SK-N-SH (cell line): ENCODE results near the gene TRIM44. TPM values are rescaled to one million over a fixed set of nuclear protein-coding genes. Genes with fewer than 3 reads are reported as not detected.

Source experiments
- CTCF ChIA-PET: fragments of 300-600, 350-600 bp; formaldehyde crosslinking; extraction: SDS; loops from one replicate; lab custom pipeline; 2021; lab: Yijun Ruan, JAX
- POLR2A ChIA-PET: fragments of 350-600 bp; sonication (Branson Sonifier 250); formaldehyde crosslinking; extraction: SDS; loops from one replicate; lab custom pipeline; 2020; ENCODE audit warnings: antibody characterized with exemption, inconsistent platforms; lab: Yijun Ruan, JAX
- DNase-seq: peaks from one replicate; pipeline ENCODE4 v3.0.0; 2012
- H2AFZ ChIP-seq: fragments of 200-600 bp; sonication (generic); 2 replicates; pipeline ENCODE4 v1.8.1; 2016; ENCODE audit warnings: antibody characterized with exemption, mild to moderate bottlenecking, low read depth
- H3F3A ChIP-seq: fragments of 200-600 bp; sonication (generic); replicated peaks from 2 replicates; pipeline ENCODE3; 2016; ENCODE audit warnings: antibody characterized with exemption, mild to moderate bottlenecking; ENCODE audit not compliant: insufficient read depth
- H3K27ac ChIP-seq, 2 experiments: fragments of 200-500 bp in 1 of 2; fragments of 200-600 bp in 1 of 2; sonication (Bioruptor generic) in 1 of 2; sonication (generic), shearing (Covaris generic) in 1 of 2; 2 replicates each; pipeline versions ENCODE4 v1.5.1 to v1.6.1; 2014 to 2016; ENCODE audit warnings: low read depth in 2 of 2, inconsistent platforms in 1 of 2, low read length in 1 of 2, mild to moderate bottlenecking in 1 of 2, mixed read lengths in 1 of 2
- H3K27me3 ChIP-seq: fragments of 200-600 bp; sonication (generic), shearing (Covaris generic); 2 replicates; pipeline ENCODE4 v1.6.1; 2016; ENCODE audit warnings: mixed run types; ENCODE audit not compliant: insufficient read depth
- H3K36me3 ChIP-seq, 2 experiments: fragments of 200-500 bp in 1 of 2; fragments of 200-600 bp in 1 of 2; sonication (Bioruptor generic) in 1 of 2; sonication (generic) in 1 of 2; replicated peaks in 1 of 2; 2 replicates each; pipeline versions ENCODE3 to v1.5.1; 2014 to 2016; ENCODE audit warnings: low read length in 1 of 2, mild to moderate bottlenecking in 1 of 2; ENCODE audit not compliant: insufficient read depth in 2 of 2, control insufficient read depth in 1 of 2
- H3K4me1 ChIP-seq, 2 experiments: fragments of 200-500 bp in 1 of 2; fragments of 200-600 bp in 1 of 2; sonication (Bioruptor generic) in 1 of 2; sonication (generic), shearing (Covaris generic) in 1 of 2; 2 replicates each; pipeline versions ENCODE4 v1.5.1 to v1.6.1; 2014 to 2016; ENCODE audit warnings: low read depth in 1 of 2, low read length in 1 of 2, mixed run types in 1 of 2; ENCODE audit not compliant: insufficient read depth in 2 of 2, control insufficient read depth in 1 of 2
- H3K4me2 ChIP-seq: fragments of 200-600 bp; sonication (generic), shearing (Covaris generic); 2 replicates; pipeline ENCODE4 v1.6.1; 2017; ENCODE audit warnings: mixed run types
- H3K4me3 ChIP-seq, 2 experiments: fragments of 200-500 bp in 1 of 2; fragments of 200-600 bp in 1 of 2; sonication (Bioruptor generic) in 1 of 2; sonication (generic), shearing (Covaris generic) in 1 of 2; 2 replicates each; pipeline versions ENCODE4 v1.5.1 to v1.8.1; 2014 to 2016; ENCODE audit warnings: low read depth in 2 of 2, inconsistent platforms in 1 of 2, low read length in 1 of 2, mild to moderate bottlenecking in 1 of 2, mixed read lengths in 1 of 2, moderate library complexity in 1 of 2
- H3K79me2 ChIP-seq: fragments of 200-600 bp; sonication (generic); 2 replicates; pipeline ENCODE4 v1.8.1; 2017; ENCODE audit warnings: mild to moderate bottlenecking; ENCODE audit not compliant: insufficient read depth
- H3K9ac ChIP-seq: fragments of 200-600 bp; sonication (generic); 2 replicates; pipeline ENCODE4 v1.6.1; 2017; ENCODE audit warnings: mixed run types
- H3K9me2 ChIP-seq: fragments of 200-600 bp; sonication (generic); 2 replicates; pipeline ENCODE4 v1.6.1; 2017; ENCODE audit warnings: mixed run types
- H3K9me3 ChIP-seq: fragments of 200-600 bp; sonication (generic); 2 replicates; pipeline ENCODE4 v1.6.1; 2017; ENCODE audit warnings: mixed run types, mild to moderate bottlenecking, moderate library complexity
- H4K20me1 ChIP-seq: fragments of 200-600 bp; sonication (generic); 2 replicates; pipeline ENCODE4 v1.6.1; 2017; ENCODE audit warnings: mild to moderate bottlenecking, mixed run types; ENCODE audit not compliant: insufficient read depth
- CHD2 ChIP-seq: fragments of 150-350 bp; IDR thresholded peaks from 2 replicates; pipeline ENCODE4 v1.6.1; 2018; ENCODE audit warnings: low read length; ENCODE audit not compliant: partially characterized antibody
- CTCF ChIP-seq: fragments of 200-600 bp; sonication (generic); IDR thresholded peaks from 2 replicates; pipeline ENCODE4 v1.6.1; 2017; ENCODE audit warnings: antibody characterized with exemption, mild to moderate bottlenecking, moderate library complexity
- ELF1 ChIP-seq: IDR thresholded peaks from 2 replicates; pipeline ENCODE4 v1.4.0; 2012
- EZH2phosphoT487 ChIP-seq: fragments of 200-600 bp; sonication (generic); IDR thresholded peaks from 2 replicates; pipeline ENCODE4 v1.6.1; 2017; ENCODE audit warnings: low read depth, mixed run types, mild to moderate bottlenecking, antibody characterized with exemption, moderate library complexity, borderline replicate concordance
- FOXM1 ChIP-seq: IDR thresholded peaks from 2 replicates; pipeline ENCODE4 v1.4.0; 2012; ENCODE audit warnings: low read depth, mild to moderate bottlenecking
- GATA2 ChIP-seq: sonication (generic); formaldehyde crosslinking; IDR thresholded peaks from 2 replicates; pipeline ENCODE4 v1.5.0; 2020; ENCODE audit warnings: mild to moderate bottlenecking, missing genetic modification reagents
- MAX ChIP-seq: IDR thresholded peaks from 2 replicates; pipeline ENCODE4 v1.4.0; 2012; ENCODE audit warnings: low read depth
- MEF2A ChIP-seq: IDR thresholded peaks from 2 replicates; pipeline ENCODE4 v1.4.0; 2012; ENCODE audit warnings: low read depth, borderline replicate concordance
- NFIC ChIP-seq: IDR thresholded peaks from 2 replicates; pipeline ENCODE4 v1.4.0; 2012; ENCODE audit warnings: borderline replicate concordance
- PBX3 ChIP-seq: IDR thresholded peaks from 2 replicates; pipeline ENCODE4; 2012
- RCOR1 ChIP-seq: fragments of 150-350 bp; IDR thresholded peaks from 2 replicates; pipeline ENCODE4 v1.6.1; 2017; ENCODE audit warnings: antibody characterized with exemption, low read length
- REST ChIP-seq: IDR thresholded peaks from 2 replicates; pipeline ENCODE4 v1.6.1; 2012; ENCODE audit warnings: mild to moderate bottlenecking, low read depth, low read length, moderate library complexity
- RFX5 ChIP-seq: IDR thresholded peaks from 2 replicates; pipeline ENCODE4 v1.6.1; 2012; ENCODE audit warnings: mild to moderate bottlenecking, improper control_type of control experiment, low read length
- SMC3 ChIP-seq: IDR thresholded peaks from 2 replicates; pipeline ENCODE4 v1.6.1; 2012; ENCODE audit warnings: low read depth, low read length, improper control_type of control experiment
- TAF1 ChIP-seq: IDR thresholded peaks from 2 replicates; pipeline ENCODE4 v1.6.1; 2012; ENCODE audit warnings: low read depth, mild to moderate bottlenecking, low read length, moderate library complexity, borderline replicate concordance
- TEAD4 ChIP-seq: IDR thresholded peaks from 2 replicates; pipeline ENCODE4 v1.4.0; 2012; ENCODE audit warnings: mild to moderate bottlenecking, borderline replicate concordance; ENCODE audit not compliant: insufficient read depth
- USF1 ChIP-seq: IDR thresholded peaks from 2 replicates; pipeline ENCODE4 v1.4.0; 2012; ENCODE audit warnings: low read depth, borderline replicate concordance
- YY1 ChIP-seq: IDR thresholded peaks from 2 replicates; pipeline ENCODE4 v1.4.0; 2012; ENCODE audit warnings: low read depth, mild to moderate bottlenecking
- WGBS: methylation state at CpG from one replicate; pipeline ENCODE4 v1.1.6; 2017; ENCODE audit warnings: low lambda C conversion rate; 5-methylcytosine and 5-hydroxymethylcytosine counted together
- polyA plus RNA-seq, 3 experiments: library from polyadenylated mRNA; depleted of rRNA; stranded (reverse); fragments of >200 nt; gene quantifications; 2 replicates each; pipeline ENCODE4 v1.2.3, GENCODE V29; 2012

The TRIM44 gene
- polyA plus RNA-seq, 1 of the 3 experiments (the other 2 are of a cell fraction) = 34.1 TPM

GRCh38 chr11:35823742-35824298, 161.2 kb downstream of the TRIM44 start (continued):
- TF ChIP-seq ELF1 (no peak), MAX (no peak), YY1 (no peak), EZH2phosphoT487 (no peak)

GRCh38 chr11:35825386-35825785, 162.8 kb downstream of the TRIM44 start:
- H3K4me3 ChIP-seq = no peak overlapping the region
- no peak overlapping the region for H3K9ac ChIP-seq
- POLR2A ChIA-PET = no interaction called here
- no peak overlapping the region for H3K27ac ChIP-seq
- H3K36me3 ChIP-seq = no peaks in the 10 kb centered on the region
- DNase-seq = no peak
- no peak overlapping the region for H2AFZ ChIP-seq
- H3K4me1 ChIP-seq = peaks cover 6 to 12% of the 10 kb centered on the region in 2 experiments; a peak in 3 of 4 replicates
- H4K20me1 ChIP-seq = no peaks in the 10 kb centered on the region
- H3K27me3 ChIP-seq = no peaks in the 10 kb centered on the region
- TF ChIP-seq GATA2 (CRISPR knock-in tag) (no peak), NFIC (no peak), TAF1 (no peak), MEF2A (no peak), MAX (no peak), RFX5 (no peak), CTCF (no peak), SMC3 (no peak), RCOR1 (no peak), FOXM1 (no peak), TEAD4 (no peak)
- no peak overlapping the region for H3K4me2 ChIP-seq
- WGBS = 86% methylated on average over 1 of the region's 1 CpG
- no peaks in the 10 kb centered on the region for H3K79me2 ChIP-seq
- CTCF ChIA-PET = interaction anchor here (0.7 to 7.0 kb wide), 5 partner anchors 9 to 441 kb away, joined by 3 to 107 read pairs (median 14); partner anchors contain the start of gene FJX1
- no peaks in the 10 kb centered on the region for H3K9me2 ChIP-seq
- H3K9me3 ChIP-seq = no peaks in the 10 kb centered on the region
- H3F3A ChIP-seq = no peaks in the 10 kb centered on the region

- Histone ChIP-seq H3K36me3 (no peaks in the 10 kb centered on the region), H3K79me2 (no peaks in the 10 kb centered on the region), H3K9me3 (no peaks in the 10 kb centered on the region), H3K9ac (no peak overlapping the region), H2AFZ (no peak overlapping the region), H3K9me2 (no peaks in the 10 kb centered on the region), H3F3A (no peaks in the 10 kb centered on the region), H3K4me2 (no peak overlapping the region), H3K4me1 (peaks cover 6 to 12% of the 10 kb centered on the region in 2 experiments; a peak in 3 of 4 replicates)
- WGBS = 79% methylated on average over 5 of the region's 5 CpGs
- ChIA-PET CTCF (interaction anchor here (1.0 to 7.0 kb wide), 4 partner anchors 8 to 653 kb away, joined by 4 to 107 read pairs (median 44); no protein-coding TSS in a partner anchor), POLR2A (no interaction called here)
- no peak for TF ChIP-seq USF1
- no peak for TF ChIP-seq CHD2
- no peak for TF ChIP-seq REST
- TF ChIP-seq ELF1 = no peak
- no peak for TF ChIP-seq RFX5
- TF ChIP-seq MAX = no peak
- TF ChIP-seq PBX3 = no peak
- TF ChIP-seq, all 33 proteins: peak for 0
- no peak overlapping the region for H3K4me3 ChIP-seq
- no peaks in the 10 kb centered on the region for H4K20me1 ChIP-seq
- H3K27ac ChIP-seq = no peak overlapping the region
- H3K27me3 ChIP-seq = no peaks in the 10 kb centered on the region
- no peak for DNase-seq
Measured at GRCh38 chr11:35826006-35826405, 163.4 kb downstream of the TRIM44 start.
